IMR-90 (cell line): ENCODE data around the gene XRCC3.
A peak's percentile ranks its signal among the peaks of the same experiment; 100 is the strongest.

Experiments used
- CEBPB ChIP-seq: IDR thresholded peaks from 2 replicates; pipeline ENCODE4 v1.6.1; 2012; ENCODE audit warnings: low read depth, low read length, improper control_type of control experiment
- CHD1 ChIP-seq: IDR thresholded peaks from 2 replicates; pipeline ENCODE4 v1.6.1; 2012; ENCODE audit warnings: low read depth, low read length, improper control_type of control experiment
- FOS ChIP-seq: fragments of 150-350 bp; IDR thresholded peaks from 2 replicates; pipeline ENCODE4 v1.6.1; 2016; ENCODE audit warnings: low read depth, low read length
- MAFK ChIP-seq: IDR thresholded peaks from 2 replicates; pipeline ENCODE4 v1.6.1; 2012; ENCODE audit warnings: low read depth, low read length, improper control_type of control experiment
- MAZ ChIP-seq: IDR thresholded peaks from 2 replicates; pipeline ENCODE4 v1.6.1; 2012; ENCODE audit warnings: low read depth, mild to moderate bottlenecking, low read length, improper control_type of control experiment, moderate library complexity, borderline replicate concordance
- POLR2A ChIP-seq: IDR thresholded peaks from 2 replicates; pipeline ENCODE4 v1.6.1; 2012; ENCODE audit warnings: mild to moderate bottlenecking, low read depth, low read length
- RFX5 ChIP-seq: IDR thresholded peaks from 2 replicates; pipeline ENCODE4 v1.8.0; 2012; ENCODE audit warnings: low read depth, mild to moderate bottlenecking, low read length, moderate library complexity
- SMC3 ChIP-seq: fragments of 150-350 bp; IDR thresholded peaks from 2 replicates; pipeline ENCODE4 v1.6.1; 2016; ENCODE audit warnings: low read depth, mild to moderate bottlenecking, antibody characterized with exemption, low read length, moderate library complexity
- TF ChIP-seq, protein P1 (sequence below): conservative IDR thresholded peaks from 2 replicates; pipeline ENCODE4 v1.5.1; 2012; ENCODE audit warnings: mild to moderate bottlenecking, low read depth, low read length, improper control_type of control experiment
- TF ChIP-seq, protein P2 (sequence below): fragments of 150-350 bp; IDR thresholded peaks from 2 replicates; pipeline ENCODE4 v1.6.1; 2017; ENCODE audit warnings: mild to moderate bottlenecking, antibody characterized with exemption, low read length, low read depth
- TF ChIP-seq, protein P3 (sequence below): fragments of 150-350 bp; IDR thresholded peaks from 2 replicates; pipeline ENCODE4 v1.6.1; 2016; ENCODE audit warnings: low read depth, mild to moderate bottlenecking, low read length, moderate library complexity, borderline replicate concordance

DNA sequence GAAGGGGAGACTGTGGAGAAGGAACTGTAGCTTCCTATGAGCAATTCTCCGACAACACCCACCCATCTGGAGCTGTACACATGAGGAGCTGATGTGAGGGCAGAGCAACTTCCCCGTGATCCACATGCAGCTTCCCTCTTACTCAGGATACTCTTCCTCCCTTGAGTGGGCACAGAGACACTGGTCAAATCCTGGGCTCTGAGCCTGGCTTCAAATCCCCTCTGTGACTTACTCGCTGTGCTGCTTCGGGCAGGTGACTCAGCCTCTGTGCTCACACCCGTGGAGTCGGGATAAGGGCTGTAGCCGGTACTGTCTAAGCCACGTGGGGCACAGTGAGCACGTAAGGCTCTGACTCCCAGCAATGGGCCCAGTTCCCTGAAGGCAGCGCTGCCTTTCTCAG, 31.4 kb upstream of the XRCC3 start:
- TF ChIP-seq MAFK (no peak), FOS (no peak), CHD1 (no peak), POLR2A (no peak), SMC3 (no peak), MAZ (no peak), RFX5 (no peak), CEBPB (no peak)
- TF ChIP-seq, protein P1, sequence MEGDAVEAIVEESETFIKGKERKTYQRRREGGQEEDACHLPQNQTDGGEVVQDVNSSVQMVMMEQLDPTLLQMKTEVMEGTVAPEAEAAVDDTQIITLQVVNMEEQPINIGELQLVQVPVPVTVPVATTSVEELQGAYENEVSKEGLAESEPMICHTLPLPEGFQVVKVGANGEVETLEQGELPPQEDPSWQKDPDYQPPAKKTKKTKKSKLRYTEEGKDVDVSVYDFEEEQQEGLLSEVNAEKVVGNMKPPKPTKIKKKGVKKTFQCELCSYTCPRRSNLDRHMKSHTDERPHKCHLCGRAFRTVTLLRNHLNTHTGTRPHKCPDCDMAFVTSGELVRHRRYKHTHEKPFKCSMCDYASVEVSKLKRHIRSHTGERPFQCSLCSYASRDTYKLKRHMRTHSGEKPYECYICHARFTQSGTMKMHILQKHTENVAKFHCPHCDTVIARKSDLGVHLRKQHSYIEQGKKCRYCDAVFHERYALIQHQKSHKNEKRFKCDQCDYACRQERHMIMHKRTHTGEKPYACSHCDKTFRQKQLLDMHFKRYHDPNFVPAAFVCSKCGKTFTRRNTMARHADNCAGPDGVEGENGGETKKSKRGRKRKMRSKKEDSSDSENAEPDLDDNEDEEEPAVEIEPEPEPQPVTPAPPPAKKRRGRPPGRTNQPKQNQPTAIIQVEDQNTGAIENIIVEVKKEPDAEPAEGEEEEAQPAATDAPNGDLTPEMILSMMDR, result no peak
- TF ChIP-seq, protein P2, sequence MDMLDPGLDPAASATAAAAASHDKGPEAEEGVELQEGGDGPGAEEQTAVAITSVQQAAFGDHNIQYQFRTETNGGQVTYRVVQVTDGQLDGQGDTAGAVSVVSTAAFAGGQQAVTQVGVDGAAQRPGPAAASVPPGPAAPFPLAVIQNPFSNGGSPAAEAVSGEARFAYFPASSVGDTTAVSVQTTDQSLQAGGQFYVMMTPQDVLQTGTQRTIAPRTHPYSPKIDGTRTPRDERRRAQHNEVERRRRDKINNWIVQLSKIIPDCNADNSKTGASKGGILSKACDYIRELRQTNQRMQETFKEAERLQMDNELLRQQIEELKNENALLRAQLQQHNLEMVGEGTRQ, result peak; percentile 43
- TF ChIP-seq, protein P3, sequence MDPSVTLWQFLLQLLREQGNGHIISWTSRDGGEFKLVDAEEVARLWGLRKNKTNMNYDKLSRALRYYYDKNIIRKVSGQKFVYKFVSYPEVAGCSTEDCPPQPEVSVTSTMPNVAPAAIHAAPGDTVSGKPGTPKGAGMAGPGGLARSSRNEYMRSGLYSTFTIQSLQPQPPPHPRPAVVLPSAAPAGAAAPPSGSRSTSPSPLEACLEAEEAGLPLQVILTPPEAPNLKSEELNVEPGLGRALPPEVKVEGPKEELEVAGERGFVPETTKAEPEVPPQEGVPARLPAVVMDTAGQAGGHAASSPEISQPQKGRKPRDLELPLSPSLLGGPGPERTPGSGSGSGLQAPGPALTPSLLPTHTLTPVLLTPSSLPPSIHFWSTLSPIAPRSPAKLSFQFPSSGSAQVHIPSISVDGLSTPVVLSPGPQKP, result no peak
